Coronary artery (tissue), 2 donors: ENCODE results near the gene GMPS.

ENCODE experiments used
- DNase-seq: peaks from one replicate; pipeline ENCODE4 v3.0.0-alpha.2; 2017; ENCODE audit warnings: low spot score
- H3K27ac ChIP-seq, 2 donors: fragments of 200-600 bp; sonication (generic); one replicate each; pipeline ENCODE4 v1.5.1; 2016 to 2019
- H3K4me3 ChIP-seq: fragments of 200-600 bp; sonication (generic); 2 replicates; pipeline ENCODE4 v1.5.1; 2016; ENCODE audit warnings: mild to moderate bottlenecking, moderate library complexity
- TF ChIP-seq, protein P1 (sequence below): fragments of 200-600 bp; sonication (generic); IDR thresholded peaks from one replicate; pipeline ENCODE4 v1.5.1; 2019; ENCODE audit warnings: antibody characterized with exemption

Gene GMPS

DNA sequence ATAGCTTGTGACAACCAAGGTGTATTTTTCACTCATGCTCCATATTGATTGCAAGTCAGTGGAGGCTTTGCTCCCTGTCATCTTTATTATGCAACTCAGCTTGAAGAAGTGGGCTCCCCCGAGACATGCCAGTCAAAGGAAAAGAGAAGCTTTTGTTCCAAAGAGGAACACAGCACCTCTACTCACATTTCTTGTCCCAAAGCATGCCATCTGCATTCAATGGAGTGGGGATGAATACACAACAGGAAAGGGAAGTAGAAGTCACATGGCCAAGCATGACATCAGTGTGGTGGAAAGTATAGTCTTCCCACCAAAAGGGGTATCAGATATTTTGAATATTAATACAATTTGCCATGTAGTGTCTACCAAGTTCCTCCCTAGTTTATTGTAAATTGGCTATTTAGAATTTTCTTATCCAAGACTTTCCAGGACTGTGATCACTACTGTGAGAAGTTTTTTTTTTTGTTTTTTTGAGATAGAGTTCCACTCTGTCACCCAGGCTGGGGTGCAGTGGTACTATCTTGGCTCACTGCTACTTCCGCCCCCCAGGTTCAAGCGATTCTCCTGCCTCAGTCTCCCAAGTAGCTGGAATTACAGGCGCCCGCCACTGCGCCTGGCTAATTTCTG lies 114.5 kb downstream of the GMPS start:
- H3K27ac ChIP-seq: no peak overlapping the region
- no peak for DNase-seq
- no peak overlapping the region for H3K4me3 ChIP-seq
- TF ChIP-seq, protein P1, sequence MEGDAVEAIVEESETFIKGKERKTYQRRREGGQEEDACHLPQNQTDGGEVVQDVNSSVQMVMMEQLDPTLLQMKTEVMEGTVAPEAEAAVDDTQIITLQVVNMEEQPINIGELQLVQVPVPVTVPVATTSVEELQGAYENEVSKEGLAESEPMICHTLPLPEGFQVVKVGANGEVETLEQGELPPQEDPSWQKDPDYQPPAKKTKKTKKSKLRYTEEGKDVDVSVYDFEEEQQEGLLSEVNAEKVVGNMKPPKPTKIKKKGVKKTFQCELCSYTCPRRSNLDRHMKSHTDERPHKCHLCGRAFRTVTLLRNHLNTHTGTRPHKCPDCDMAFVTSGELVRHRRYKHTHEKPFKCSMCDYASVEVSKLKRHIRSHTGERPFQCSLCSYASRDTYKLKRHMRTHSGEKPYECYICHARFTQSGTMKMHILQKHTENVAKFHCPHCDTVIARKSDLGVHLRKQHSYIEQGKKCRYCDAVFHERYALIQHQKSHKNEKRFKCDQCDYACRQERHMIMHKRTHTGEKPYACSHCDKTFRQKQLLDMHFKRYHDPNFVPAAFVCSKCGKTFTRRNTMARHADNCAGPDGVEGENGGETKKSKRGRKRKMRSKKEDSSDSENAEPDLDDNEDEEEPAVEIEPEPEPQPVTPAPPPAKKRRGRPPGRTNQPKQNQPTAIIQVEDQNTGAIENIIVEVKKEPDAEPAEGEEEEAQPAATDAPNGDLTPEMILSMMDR: no peak

DNA sequence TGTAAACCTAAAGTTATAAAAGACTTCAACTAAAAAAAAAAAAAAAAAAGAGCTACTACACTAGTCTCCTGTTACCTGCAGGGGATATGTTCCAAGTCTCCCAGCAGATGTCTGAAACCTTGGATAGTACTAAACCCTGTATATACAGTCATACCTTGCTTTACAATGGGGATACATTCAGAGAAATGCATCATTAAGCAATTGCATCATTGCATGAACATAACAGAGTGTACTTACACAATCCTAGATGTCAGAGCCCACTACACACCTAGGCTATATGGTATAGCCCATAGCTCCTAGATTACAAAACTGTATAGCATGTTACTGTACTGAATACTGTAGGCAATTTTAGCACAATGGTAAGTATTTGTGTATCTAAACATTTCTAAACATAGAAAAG lies 119.1 kb downstream of the GMPS start:
- Histone ChIP-seq H3K4me3 (no peak overlapping the region), H3K27ac (no peak overlapping the region)
- DNase-seq: no peak
- TF ChIP-seq, protein P1: no peak

DNA sequence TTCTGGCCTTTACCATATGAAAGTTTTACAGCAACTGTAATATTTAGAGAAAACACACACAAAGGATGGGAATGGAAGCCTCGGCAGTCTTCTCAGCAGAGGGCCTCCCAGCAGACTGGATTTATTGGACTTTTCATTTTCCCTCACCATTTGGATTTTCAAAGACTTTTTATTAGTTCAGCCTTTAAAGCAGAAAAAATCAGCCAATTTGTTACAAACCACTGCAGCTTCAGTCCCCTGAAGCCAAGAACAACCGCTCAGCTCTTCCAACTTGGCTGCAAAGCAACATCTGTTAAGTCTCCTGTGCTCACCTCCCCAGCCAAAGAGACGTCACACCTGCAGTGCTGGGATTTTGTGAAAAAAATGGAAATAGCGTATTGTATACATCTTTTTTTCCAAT lies 120.8 kb downstream of the GMPS start:
- no peak for DNase-seq
- TF ChIP-seq, protein P1: no peak
- Histone ChIP-seq H3K27ac (no peak overlapping the region), H3K4me3 (no peak overlapping the region)

DNA sequence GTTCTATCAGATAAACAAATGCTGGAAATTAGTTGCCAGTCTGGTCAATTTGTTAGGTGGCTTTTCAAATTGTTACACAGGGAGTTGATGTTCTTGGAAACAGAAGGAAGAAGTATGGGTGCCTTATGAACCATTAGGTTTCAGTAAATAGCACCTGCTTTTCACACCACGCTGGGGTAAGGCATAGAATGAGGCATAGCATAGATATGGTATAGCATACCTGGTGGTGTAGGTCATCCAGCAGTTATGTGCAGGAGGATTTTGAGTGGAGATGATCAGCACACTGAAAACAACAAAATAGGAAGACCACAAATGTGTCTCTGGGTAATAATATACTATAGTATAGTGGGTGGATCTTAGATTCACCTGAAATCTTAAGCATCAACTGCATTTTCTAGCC lies 121.4 kb downstream of the GMPS start:
- TF ChIP-seq, protein P1: no peak
- DNase-seq: no peak
- no peak overlapping the region for H3K27ac ChIP-seq
- no peak overlapping the region for H3K4me3 ChIP-seq
